Epithelial cell of esophagus (primary cell): ENCODE measurements around the gene GHSR.

Experiments
- DNase-seq: peaks from one replicate; pipeline ENCODE4 v3.0.0; 2010; ENCODE audit warnings: low read depth
- H3K4me3 ChIP-seq: 2 replicates; pipeline ENCODE4 v1.5.1; 2011; ENCODE audit warnings: mild to moderate bottlenecking, low read length, control low read depth
- TF ChIP-seq, protein P1 (sequence below): IDR thresholded peaks from 2 replicates; pipeline ENCODE4 v1.5.1; 2011; ENCODE audit warnings: low read depth, mild to moderate bottlenecking, low read length, control low read depth, inconsistent platforms; ENCODE audit not compliant: insufficient read depth; ENCODE audit errors: missing control alignments

Gene GHSR

DNA sequence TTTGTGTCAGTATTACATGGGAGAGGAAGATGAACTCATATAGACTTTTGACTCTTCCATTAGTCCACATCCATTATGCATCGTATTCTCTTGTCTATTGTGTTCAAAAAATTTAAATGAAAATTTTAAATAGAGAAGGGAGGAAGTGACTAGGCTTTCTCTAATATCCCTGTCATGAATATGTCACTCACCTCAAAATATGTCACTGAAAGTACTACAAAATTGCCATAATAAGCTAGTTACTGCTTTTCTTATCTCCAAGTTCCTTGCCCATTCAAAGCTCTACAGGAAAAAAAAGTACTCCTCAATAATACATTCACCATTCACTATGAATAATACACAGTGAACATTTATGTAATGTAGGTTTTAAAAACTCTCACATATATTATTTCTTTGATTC lies 22.3 kb upstream of the GHSR start:
- TF ChIP-seq, protein P1, sequence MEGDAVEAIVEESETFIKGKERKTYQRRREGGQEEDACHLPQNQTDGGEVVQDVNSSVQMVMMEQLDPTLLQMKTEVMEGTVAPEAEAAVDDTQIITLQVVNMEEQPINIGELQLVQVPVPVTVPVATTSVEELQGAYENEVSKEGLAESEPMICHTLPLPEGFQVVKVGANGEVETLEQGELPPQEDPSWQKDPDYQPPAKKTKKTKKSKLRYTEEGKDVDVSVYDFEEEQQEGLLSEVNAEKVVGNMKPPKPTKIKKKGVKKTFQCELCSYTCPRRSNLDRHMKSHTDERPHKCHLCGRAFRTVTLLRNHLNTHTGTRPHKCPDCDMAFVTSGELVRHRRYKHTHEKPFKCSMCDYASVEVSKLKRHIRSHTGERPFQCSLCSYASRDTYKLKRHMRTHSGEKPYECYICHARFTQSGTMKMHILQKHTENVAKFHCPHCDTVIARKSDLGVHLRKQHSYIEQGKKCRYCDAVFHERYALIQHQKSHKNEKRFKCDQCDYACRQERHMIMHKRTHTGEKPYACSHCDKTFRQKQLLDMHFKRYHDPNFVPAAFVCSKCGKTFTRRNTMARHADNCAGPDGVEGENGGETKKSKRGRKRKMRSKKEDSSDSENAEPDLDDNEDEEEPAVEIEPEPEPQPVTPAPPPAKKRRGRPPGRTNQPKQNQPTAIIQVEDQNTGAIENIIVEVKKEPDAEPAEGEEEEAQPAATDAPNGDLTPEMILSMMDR, result no peak
- DNase-seq, result no peak
- no peak overlapping the region for H3K4me3 ChIP-seq

DNA sequence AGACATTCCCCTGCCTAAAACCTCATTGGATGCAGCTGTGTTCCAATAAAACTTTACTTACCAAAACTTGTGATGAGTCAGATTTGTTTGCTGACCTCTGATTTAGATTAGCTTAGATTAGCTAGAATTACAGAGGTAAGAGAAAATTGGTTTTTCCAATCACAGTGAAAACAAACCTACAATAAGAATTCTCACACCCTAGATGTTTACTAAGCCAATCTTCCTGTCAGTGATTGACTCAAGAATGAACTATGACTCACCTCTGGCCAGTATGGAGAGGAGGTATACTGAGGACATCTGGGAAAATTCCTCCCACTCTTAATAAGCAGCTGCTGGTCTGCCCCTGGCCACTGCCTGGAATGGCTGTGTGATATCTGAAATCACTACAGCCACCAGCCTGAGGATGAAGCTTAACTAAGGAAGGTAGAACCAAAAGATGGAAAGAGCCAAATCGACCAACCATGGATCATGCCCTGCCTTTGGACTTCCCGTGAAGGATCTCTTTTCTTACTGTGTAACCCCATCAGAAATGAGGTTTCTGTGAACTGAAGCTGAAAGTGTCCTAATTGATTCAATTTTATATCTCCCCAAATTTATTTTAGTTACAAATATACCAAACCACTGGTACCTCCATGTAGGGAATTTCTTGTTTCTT lies 19.0 kb upstream of the GHSR start:
- H3K4me3 ChIP-seq, result no peak overlapping the region
- peak; percentile 76 for DNase-seq
- TF ChIP-seq, protein P1, result no peak

DNA sequence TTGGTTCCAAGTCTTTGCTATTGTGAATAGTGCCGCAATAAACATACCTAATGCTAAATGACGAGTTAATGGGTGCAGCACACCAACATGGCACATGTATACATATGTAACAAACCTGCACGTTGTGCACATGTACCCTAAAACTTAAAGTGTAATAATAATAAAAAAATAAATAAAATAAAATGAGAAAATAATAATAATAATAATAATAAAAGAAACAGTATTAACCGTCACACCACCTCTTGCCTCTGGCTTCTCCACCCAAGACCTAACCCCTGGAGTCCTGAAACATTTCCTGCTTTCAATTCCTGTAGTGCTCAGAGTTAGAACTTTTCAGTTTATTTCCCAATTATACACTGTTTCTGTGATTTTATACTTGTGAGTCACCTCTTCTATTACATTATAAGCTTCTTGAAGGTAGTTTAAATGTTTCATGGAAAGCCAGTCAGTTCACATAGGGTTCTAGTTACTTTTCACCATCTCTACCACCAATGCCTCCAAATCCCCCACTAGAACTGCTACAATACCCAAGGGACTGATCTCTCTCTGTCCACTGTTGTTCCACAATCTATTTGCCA lies 18.4 kb upstream of the GHSR start:
- TF ChIP-seq, protein P1, result no peak
- no peak for DNase-seq
- H3K4me3 ChIP-seq, result no peak overlapping the region

DNA sequence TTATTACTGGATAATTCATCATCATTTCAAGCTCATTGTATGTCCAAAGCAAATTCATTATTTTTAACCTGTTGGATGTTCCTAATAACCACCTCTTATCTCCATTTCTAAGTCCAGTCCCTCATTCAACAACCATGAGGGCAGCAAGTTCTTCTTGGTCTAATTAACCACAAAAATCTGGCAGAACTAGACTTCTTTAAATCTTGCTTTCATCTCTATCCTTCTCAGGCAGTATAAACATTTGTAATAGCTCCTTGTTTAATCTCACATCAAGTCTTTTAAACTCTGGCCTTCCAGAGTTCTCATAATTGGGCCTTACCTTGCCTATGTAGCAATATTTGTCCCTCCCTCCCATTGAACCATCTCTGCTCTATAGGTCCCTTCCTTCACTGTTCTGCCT lies 17.0 kb upstream of the GHSR start:
- no peak for DNase-seq
- TF ChIP-seq, protein P1, result no peak

DNA sequence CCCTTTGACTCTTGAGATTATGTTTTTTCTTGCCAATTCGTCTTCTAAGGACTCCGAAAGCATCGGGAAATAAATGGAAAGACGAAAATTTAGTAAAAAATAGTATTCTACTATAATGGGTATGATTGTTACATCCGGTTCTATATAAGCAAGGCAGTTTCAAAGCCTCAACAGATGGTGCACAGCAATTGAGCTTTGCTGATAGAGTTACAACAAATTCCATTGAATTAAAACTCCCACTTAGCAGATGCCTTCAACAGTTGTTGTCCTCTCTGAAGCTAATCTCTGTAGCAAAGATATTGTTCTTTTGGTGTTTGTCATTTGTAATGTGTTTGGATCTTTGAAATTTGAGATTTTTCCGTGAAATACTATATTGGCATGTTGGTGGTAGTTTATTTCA lies 16.1 kb upstream of the GHSR start:
- H3K4me3 ChIP-seq, result no peak overlapping the region
- DNase-seq, result no peak
- TF ChIP-seq, protein P1, result no peak

More for the DNA sequence above, 17.0 kb upstream of the GHSR start:
- H3K4me3 ChIP-seq, result no peak overlapping the region

DNA sequence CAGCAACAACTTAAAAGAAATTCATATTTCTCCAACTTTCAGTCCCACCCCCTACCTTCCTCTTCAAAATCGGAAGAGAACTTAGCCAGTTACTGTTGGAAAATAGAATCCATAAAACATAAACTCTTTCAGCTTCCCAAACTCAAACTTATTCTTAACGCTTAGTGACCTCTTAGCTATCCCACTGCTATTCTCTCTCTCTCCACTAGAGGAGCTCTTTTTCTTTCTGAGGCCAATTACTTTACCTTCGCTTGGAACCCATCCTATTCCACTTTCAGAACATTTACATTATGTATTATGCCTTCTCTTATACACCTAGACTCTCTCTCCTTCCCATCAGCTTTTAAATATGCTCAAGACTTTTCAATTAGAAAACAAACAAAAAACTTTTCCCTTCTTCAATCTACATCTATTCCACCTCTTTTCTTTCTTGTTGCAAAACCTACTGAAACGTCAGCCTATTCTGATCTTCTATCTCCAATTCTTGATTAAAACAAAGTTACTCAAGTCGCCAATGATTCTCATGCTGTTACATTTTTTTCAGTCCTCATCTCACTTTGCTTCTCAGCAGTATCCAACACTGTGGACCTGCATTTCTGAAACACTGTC lies 13.4 kb upstream of the GHSR start:
- TF ChIP-seq, protein P1, result peak; percentile 92
- peak; percentile 47 for DNase-seq
- no peak overlapping the region for H3K4me3 ChIP-seq
